ENCODE data around the gene COQ9.

GRCh38 chr16:57498031-57498430 is 50.8 kb downstream of the COQ9 start:
- TF ChIP-seq POLR2A (IDR thresholded peaks at IDR 0.05; ENCODE audit: extremely low read depth, insufficient read length), result no peak
- TF ChIP-seq CTCF (IDR thresholded peaks at IDR 0.05; ENCODE audit: low read depth, low read length), result no peak
- TF ChIP-seq MYC (IDR thresholded peaks at IDR 0.05; ENCODE audit: low read depth, low read length), result no peak
- no peak for TF ChIP-seq MAX (IDR thresholded peaks at IDR 0.05; ENCODE audit: low read depth, low read length)
